GM19372 (cell line): Measurements from ENCODE around the gene KCNV2.

Source experiments
- ATAC-seq: cut with Tn5 transposase; IDR thresholded peaks from one replicate; pipeline ENCODE4 v1.9.1; 2021; ENCODE audit warnings: mild to moderate bottlenecking, low read depth, moderate library complexity; ENCODE audit not compliant: unreplicated experiment

Gene KCNV2

GRCh38 chr9:2718698-2719033, 1.4 kb downstream of the KCNV2 start:
- ATAC-seq: no peak

- ATAC-seq: no peak
Measured at GRCh38 chr9:2720179-2720654, 2.9 kb downstream of the KCNV2 start.

DNA sequence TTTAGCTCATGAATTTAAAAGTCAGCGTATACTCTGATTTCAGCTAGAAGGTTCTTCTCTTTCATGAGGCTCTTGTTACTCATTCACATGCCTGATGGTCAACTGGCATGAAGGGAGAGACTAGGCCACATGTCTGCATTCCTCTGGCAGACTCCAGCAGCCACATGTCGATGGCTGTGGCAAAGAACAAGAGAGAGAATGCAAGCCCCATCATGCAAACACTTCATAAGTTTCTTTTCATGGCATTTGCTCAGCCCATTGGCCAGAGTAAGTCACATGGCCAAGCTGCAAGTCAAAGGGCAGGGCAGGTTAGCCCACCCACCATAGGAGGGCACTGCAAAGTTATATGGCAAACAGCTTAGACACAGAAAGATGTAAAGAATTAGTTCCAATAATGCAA, 5.4 kb downstream of the KCNV2 start:
- no peak for ATAC-seq

DNA sequence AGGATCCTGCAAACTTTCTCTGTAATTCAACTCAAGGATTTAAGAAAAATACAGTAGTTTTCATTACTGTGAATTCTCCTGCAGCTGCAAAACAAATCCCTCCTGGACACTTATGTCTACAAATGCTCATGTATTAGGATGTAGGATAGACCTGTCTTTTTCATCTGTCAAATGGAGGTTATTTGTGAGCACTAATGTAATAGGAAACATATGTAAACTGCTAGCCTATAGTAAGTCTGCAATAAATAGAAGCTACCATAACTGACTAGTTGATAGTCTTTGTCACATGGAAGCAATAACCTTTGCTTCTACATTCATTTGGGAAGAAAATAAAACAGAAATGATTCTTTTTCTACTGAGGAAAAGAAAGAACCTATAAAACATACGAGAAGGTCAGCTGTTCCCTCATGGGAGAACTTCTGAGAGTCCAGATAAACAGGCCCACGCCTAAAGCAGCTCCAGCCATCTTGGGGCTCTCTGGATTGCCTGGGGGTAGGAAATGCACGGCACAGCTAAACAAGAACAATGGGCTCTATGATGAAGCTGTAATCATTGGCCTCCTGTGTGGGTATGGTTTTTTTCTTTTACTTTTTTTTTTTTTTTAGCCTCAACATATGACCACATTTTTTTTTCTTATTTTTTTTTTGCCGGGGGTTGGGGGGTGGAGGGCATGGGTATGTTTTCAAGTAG, 6.2 kb downstream of the KCNV2 start:
- no peak for ATAC-seq

DNA sequence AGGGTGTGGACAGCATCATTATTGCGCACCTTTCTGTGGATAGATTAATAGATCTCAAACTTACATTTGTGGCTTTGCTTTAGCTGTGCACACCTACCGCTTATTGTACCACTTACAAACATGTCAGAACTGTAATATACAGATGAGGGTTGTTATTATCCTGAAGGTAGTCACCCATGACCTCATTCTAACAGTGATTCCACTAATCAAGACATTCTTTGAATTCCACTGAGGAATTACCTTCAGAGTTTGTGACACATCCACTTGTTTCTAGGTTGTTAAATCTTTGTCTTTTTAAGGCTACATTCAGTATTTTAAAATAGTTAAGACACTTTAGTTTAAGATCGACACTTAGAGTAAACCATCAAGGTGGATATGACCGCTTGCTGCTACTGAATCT, 7.8 kb downstream of the KCNV2 start:
- ATAC-seq: no peak

- ATAC-seq: no peak
Measured at GRCh38 chr9:2725898-2726649, 8.8 kb downstream of the KCNV2 start.

GRCh38 chr9:2726650-2727340, 9.5 kb downstream of the KCNV2 start:
- ATAC-seq: no peak

- ATAC-seq: no peak
Measured at GRCh38 chr9:2727374-2727773, 10.1 kb downstream of the KCNV2 start.

DNA sequence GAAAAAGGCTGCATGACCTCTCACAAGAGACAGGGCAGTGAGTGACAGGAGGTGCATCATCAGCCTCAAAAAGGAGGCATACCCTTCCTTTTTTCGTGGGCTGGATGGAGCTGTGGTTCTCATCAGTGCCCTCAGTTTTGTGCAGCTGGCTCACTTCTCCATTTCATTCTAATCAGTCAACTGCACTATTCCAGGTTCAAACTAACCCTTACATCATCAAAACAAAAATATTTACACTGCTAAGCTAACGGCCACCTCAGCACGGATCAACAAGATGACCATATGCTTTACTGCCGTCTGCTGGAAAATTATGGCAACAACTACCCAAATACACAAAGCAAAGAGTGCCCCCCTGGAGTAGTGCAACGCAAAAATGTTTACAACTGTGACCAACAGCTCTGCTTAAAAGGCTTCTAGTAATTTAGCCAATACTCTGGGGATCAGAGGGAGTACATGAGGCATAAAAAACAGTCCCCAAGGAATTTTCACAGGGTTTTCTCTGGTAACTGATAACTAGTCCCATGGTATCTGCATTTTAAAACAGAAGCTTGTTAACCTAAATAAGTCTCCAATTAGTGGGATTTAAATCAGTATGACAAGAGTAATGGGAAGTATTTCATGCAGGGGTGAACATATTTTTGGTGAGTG, 10.8 kb downstream of the KCNV2 start:
- ATAC-seq: peak; percentile 86

GRCh38 chr9:2729003-2729402, 11.7 kb downstream of the KCNV2 start:
- ATAC-seq: no peak

DNA sequence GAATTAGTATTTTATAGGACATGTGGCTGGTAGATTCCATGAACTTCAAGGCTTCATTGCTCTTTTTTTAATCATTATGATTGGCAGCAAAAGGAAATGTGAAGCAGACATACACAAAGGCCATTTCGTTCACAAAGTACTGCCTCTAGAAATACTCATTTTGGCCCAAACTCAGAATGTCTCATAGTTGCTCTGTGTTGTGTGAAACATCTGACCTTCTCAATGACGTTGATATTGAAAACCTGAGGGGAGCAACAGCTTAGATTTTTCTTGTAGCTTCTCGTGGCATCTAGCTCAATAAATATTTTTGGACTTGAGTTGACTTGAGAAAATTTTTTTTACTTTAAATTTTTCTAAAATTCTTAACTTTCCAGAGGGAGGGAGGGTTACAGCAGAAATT, 12.4 kb downstream of the KCNV2 start:
- no peak for ATAC-seq

DNA sequence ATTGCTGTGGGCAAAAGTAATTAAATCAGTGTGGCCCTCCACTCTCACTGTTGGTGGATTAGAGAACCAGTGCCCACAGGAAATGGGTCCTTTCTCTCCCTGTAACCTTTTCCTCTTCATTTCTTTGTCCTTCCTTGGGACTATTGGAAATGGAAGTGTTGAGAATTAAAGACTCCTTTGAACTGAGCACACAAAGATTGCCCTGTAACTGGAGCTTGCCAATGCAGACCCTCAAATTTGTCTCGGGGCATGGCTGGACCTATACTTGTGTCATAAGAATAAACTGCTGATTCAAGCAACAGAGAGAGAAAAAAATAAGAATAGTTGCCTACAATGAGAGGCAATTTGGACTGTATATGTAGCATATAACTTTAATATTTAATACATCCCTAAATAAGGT, 13.7 kb downstream of the KCNV2 start:
- ATAC-seq: no peak

DNA sequence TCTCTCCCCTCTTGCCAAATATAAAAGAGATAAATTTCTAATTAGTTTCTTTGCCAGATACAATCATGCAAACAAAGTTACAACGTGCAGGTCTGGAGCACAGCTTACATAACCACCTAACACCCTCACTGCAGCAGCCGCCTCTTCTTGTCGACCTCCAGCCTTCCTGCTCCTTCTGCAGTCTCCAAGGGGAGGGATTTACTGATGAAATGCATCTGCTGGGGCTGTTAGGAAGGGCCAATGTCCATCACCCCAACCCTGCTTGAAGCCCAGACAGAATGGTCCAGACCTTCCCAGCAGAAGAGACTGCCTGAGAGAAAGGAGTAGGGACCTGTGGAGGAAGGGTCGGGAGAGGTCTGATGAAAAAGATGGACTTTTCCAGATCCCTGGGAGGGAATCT, 15.2 kb downstream of the KCNV2 start:
- no peak for ATAC-seq

DNA sequence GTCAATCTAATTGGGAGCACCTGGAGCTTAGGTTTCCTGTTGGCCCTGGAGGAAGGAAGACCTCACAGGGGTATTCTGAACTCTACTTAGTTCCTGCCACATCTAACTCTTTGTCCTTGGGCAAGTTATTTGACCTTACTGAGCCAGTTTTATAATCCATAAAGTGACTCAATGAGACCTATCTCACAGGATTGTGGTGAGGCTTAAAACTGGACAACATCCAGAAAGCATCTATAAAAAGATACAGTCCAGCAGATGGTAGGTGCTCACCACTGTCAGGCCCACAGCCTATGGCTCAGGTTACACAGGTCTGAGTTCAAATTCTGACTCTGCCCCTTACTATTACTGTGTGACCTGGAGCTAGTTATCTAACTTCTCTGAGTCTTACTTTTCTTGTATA, 23.3 kb downstream of the KCNV2 start:
- no peak for ATAC-seq

GRCh38 chr9:2741441-2742158, 24.3 kb downstream of the KCNV2 start:
- ATAC-seq: no peak

DNA sequence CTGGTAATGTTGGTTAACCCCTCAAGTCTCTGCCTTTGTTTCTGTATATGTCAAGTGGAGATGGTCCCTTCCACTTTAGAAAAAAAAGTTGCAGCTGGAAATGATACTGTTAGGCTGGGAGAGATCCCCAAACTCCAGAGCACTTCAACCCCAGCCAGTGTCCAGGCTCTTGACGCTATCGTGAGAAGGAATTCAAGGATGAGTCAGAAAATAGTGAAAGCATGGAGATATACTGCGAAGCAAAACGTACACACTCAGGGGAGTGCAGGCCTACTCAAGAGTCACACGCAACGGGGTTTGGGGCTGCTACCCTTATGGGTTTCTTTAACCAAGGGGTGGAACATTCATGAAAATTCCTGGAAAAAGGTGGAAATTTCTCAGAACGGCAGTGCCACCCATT, 24.9 kb downstream of the KCNV2 start:
- ATAC-seq: no peak

DNA sequence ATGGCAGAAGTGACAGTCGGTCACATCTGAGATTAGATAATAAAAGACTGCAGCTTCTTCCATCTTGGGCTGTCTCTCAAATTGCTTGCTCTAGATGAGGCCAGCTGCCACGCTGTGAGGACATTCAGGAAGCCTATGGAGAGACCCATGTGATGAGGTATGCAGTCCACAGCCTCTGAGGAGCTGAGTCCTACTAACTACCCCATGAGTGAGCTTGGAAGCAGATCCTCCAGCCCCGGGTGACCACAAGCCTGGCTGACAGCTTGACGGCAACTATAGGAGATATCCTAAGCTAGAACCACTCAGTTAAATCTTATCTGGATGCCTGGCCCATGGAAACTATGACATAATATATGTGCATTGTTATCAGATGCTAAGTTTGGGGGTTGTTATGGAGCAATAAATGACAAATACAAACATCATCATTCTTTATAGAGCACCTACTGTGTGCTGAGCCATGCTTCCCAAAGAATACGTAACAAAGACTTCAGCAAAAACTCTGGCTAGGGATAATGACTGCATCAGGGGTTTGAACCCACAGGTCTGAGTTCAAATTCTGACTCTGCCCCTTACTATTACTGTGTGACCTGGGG, 26.7 kb downstream of the KCNV2 start:
- no peak for ATAC-seq

GRCh38 chr9:2745560-2746380, 28.5 kb downstream of the KCNV2 start:
- no peak for ATAC-seq

DNA sequence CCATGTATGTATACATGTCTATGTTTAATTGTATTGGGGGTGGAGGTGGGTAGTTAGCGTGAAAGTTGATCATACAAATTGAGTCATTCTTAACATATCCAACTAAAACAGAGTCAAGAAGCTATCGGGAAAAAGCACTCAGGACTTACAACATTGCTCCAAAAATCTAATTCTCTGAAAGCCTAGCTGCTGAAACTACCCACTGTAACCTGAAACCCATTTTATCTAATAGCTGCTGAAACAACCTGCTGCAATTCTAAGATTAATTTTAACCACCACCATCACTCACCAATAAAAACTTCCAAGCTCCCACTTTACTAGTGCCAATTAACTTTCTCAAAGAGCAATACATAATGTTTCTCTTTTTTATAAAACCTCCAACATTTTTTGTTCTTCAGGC, 32.2 kb downstream of the KCNV2 start:
- no peak for ATAC-seq
